Measurements from ENCODE around the gene CUX1. TPM values are rescaled to one million over a fixed set of nuclear protein-coding genes. Genes with fewer than 3 reads are reported as not detected.

CUX1 gene
- total RNA-seq, 1 experiment from 2014 or later, result 39.6 TPM

DNA sequence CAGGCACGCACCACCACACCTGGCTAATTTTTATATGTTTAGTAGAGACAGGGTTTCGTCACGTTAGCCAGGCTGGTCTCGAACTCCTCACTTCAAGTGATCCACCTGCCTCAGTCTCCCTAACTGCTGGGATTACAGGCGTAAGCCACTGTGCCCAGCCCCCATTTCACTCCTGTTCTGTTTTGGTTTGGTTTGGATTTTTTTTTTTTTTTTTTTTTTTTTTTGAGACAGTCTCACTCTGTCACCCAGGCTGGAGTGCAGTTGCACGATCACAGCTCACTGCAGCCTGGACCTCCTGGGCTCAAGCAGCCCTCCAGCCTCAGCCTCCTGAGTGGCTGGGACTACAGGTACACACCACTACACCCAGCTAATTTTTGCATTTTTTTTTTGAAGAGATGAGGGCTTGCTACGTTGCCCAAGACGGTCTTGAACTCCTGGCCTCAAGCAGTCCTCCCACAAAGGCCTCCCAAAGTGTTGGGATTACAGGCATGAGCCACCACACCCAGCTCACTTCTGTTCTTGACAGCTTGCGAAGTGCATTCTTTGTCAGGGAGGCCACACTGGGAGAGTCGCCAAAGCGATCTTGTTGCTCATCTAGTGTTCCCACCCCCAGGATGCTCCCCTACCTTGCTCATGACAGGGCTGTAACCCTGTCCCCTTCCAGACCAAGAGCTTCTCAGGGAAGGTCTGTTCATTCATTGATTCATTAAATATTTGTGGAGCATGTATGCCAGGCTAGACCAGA lies 229.1 kb downstream of the CUX1 start:
- ATAC-seq, result no peak
- H3K9ac ChIP-seq (ENCODE audit: low read length), result no peak overlapping the region
- ChIA-PET POLR2A (ENCODE audit: unreplicated experiment) (no interaction called here), CTCF (interaction anchor here (1.0 kb wide), 1 partner anchor 79 kb away, joined by 7 read pairs; no protein-coding TSS in a partner anchor)
- intact Hi-C loops (cut with micrococcal nuclease), result no loop called here
- H3K79me2 ChIP-seq (ENCODE audit: low read length), result no peaks in the 10 kb centered on the region
- H3F3A ChIP-seq (ENCODE audit: low read length, unreplicated experiment), result no peaks in the 10 kb centered on the region
- no TSS peak for BruUV-seq (replicated peaks)
- H3K9me2 ChIP-seq (replicated peaks; ENCODE audit: low read length), result no peaks in the 10 kb centered on the region
- peaks cover 11% of the 10 kb centered on the region for H3K4me1 ChIP-seq (ENCODE audit: insufficient read depth, low read length)
- H3K9me3 ChIP-seq (ENCODE audit: low read length), result no peaks in the 10 kb centered on the region
- H3K27ac ChIP-seq (ENCODE audit: low read length), result no peak overlapping the region
- no peak overlapping the region for H3K4me2 ChIP-seq (ENCODE audit: low read length)
- DNase-seq, result peak; percentile 12
- H2AFZ ChIP-seq (ENCODE audit: low read length), result no peak overlapping the region
- H3K36me3 ChIP-seq (ENCODE audit: low read depth, low read length), result no peaks in the 10 kb centered on the region
- H3K4me3 ChIP-seq (ENCODE audit: low read length), result no peak overlapping the region
- no peaks in the 10 kb centered on the region for H4K20me1 ChIP-seq (ENCODE audit: low read length)
- TF ChIP-seq, protein P1, sequence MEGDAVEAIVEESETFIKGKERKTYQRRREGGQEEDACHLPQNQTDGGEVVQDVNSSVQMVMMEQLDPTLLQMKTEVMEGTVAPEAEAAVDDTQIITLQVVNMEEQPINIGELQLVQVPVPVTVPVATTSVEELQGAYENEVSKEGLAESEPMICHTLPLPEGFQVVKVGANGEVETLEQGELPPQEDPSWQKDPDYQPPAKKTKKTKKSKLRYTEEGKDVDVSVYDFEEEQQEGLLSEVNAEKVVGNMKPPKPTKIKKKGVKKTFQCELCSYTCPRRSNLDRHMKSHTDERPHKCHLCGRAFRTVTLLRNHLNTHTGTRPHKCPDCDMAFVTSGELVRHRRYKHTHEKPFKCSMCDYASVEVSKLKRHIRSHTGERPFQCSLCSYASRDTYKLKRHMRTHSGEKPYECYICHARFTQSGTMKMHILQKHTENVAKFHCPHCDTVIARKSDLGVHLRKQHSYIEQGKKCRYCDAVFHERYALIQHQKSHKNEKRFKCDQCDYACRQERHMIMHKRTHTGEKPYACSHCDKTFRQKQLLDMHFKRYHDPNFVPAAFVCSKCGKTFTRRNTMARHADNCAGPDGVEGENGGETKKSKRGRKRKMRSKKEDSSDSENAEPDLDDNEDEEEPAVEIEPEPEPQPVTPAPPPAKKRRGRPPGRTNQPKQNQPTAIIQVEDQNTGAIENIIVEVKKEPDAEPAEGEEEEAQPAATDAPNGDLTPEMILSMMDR (conservative IDR thresholded peaks at IDR 0.05; ENCODE audit: low read depth, low read length), result no peak
- TF ChIP-seq EZH2 (IDR thresholded peaks at IDR 0.05; ENCODE audit: low read length, unreplicated experiment) (no peak), EZH2phosphoT487 (IDR thresholded peaks at IDR 0.05; ENCODE audit: borderline replicate concordance, low read length) (no peak)
- H3K27me3 ChIP-seq (ENCODE audit: low read length), result no peaks in the 10 kb centered on the region

DNA sequence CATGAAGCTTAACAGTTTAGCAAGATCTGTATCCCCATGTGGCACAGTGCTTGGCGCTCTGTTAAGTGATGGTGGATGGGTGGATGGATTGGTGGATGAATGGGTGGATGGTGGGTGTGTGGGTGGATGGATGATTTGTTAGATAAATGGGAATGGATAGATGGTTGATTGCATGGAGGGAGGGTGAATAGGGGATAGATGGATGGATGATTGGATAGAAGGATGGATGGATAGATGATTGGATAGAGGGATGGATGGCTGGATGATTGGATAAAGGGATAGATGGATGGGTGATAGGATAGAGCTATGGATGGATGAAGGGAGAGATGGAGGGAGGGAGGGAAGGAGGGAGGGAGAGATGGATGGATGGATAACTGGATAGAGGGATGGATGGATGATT lies 229.7 kb downstream of the CUX1 start:
- no peak overlapping the region for H3K9ac ChIP-seq (ENCODE audit: low read length)
- ChIA-PET POLR2A (ENCODE audit: unreplicated experiment) (no interaction called here), CTCF (no interaction called here)
- no peaks in the 10 kb centered on the region for H3K27me3 ChIP-seq (ENCODE audit: low read length)
- no peak for ATAC-seq
- no peaks in the 10 kb centered on the region for H3F3A ChIP-seq (ENCODE audit: low read length, unreplicated experiment)
- H3K27ac ChIP-seq (ENCODE audit: low read length), result no peak overlapping the region
- no TSS peak for BruUV-seq (replicated peaks)
- H3K4me1 ChIP-seq (ENCODE audit: insufficient read depth, low read length), result peaks cover 6% of the 10 kb centered on the region
- no peaks in the 10 kb centered on the region for H4K20me1 ChIP-seq (ENCODE audit: low read length)
- no peak overlapping the region for H2AFZ ChIP-seq (ENCODE audit: low read length)
- H3K4me3 ChIP-seq (ENCODE audit: low read length), result no peak overlapping the region
- H3K36me3 ChIP-seq (ENCODE audit: low read depth, low read length), result no peaks in the 10 kb centered on the region
- DNase-seq, result no peak
- no peak overlapping the region for H3K4me2 ChIP-seq (ENCODE audit: low read length)
- no peaks in the 10 kb centered on the region for H3K9me2 ChIP-seq (replicated peaks; ENCODE audit: low read length)
- H3K79me2 ChIP-seq (ENCODE audit: low read length), result no peaks in the 10 kb centered on the region
- intact Hi-C loops (cut with micrococcal nuclease), result no loop called here
- no peaks in the 10 kb centered on the region for H3K9me3 ChIP-seq (ENCODE audit: low read length)
- no peak for TF ChIP-seq EZH2 (IDR thresholded peaks at IDR 0.05; ENCODE audit: low read length, unreplicated experiment)
- TF ChIP-seq, protein P1 (conservative IDR thresholded peaks at IDR 0.05; ENCODE audit: low read depth, low read length), result no peak
- no peak for TF ChIP-seq EZH2phosphoT487 (IDR thresholded peaks at IDR 0.05; ENCODE audit: borderline replicate concordance, low read length)

DNA sequence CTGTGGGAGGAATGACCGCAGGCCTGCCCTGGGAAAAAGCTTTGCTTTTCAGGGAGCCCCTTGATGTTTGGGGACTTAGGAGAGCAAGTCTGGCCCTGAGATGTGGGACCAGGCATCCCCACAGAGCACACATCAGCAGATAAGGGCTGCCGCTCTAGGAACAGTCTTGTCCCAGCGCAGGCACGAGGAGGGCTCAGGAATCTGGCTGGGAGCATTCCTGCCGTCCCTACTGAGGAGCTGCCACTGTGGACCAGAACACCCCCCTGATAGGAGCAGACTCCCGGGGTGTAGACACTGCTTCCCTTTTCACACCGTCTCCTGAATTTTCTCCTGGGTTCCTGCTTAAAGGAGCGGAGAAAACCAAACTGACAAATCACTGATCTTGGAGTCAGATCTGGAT lies 232.3 kb downstream of the CUX1 start:
- Histone ChIP-seq H3K36me3 (ENCODE audit: low read depth, low read length) (no peaks in the 10 kb centered on the region), H3K9me3 (ENCODE audit: low read length) (no peaks in the 10 kb centered on the region), H2AFZ (ENCODE audit: low read length) (no peak overlapping the region), H3K79me2 (ENCODE audit: low read length) (no peaks in the 10 kb centered on the region), H3K4me3 (ENCODE audit: low read length) (no peak overlapping the region), H3K9me2 (replicated peaks; ENCODE audit: low read length) (no peaks in the 10 kb centered on the region), H4K20me1 (ENCODE audit: low read length) (no peaks in the 10 kb centered on the region), H3K4me2 (ENCODE audit: low read length) (no peak overlapping the region), H3F3A (ENCODE audit: low read length, unreplicated experiment) (no peaks in the 10 kb centered on the region), H3K27me3 (ENCODE audit: low read length) (no peaks in the 10 kb centered on the region), H3K27ac (ENCODE audit: low read length) (no peak overlapping the region), H3K9ac (ENCODE audit: low read length) (no peak overlapping the region), H3K4me1 (ENCODE audit: insufficient read depth, low read length) (no peaks in the 10 kb centered on the region)
- ATAC-seq (no peak), DNase-seq (no peak)
- ChIA-PET POLR2A (ENCODE audit: unreplicated experiment) (no interaction called here), CTCF (no interaction called here)
- intact Hi-C loops (cut with micrococcal nuclease), result no loop called here
- TF ChIP-seq EZH2phosphoT487 (IDR thresholded peaks at IDR 0.05; ENCODE audit: borderline replicate concordance, low read length), result no peak
- TF ChIP-seq, protein P1 (conservative IDR thresholded peaks at IDR 0.05; ENCODE audit: low read depth, low read length), result no peak
- BruUV-seq (replicated peaks), result no TSS peak
